Kidney epithelial cell (primary cell): ENCODE results near the gene PRRT1. TPM values are rescaled to one million over a fixed set of nuclear protein-coding genes. Genes with fewer than 3 reads are reported as not detected.

Experiments used
- DNase-seq: peaks from one replicate; pipeline ENCODE4 v3.0.0-alpha.2; 2010; ENCODE audit warnings: low read depth
- H3K27me3 ChIP-seq: 2 replicates; pipeline ENCODE4 v1.6.0; 2011; ENCODE audit warnings: low read length; ENCODE audit not compliant: control insufficient read depth, insufficient read depth
- H3K36me3 ChIP-seq: 2 replicates; pipeline ENCODE4 v1.5.1; 2011; ENCODE audit warnings: low read length; ENCODE audit not compliant: control insufficient read depth, insufficient read depth
- H3K4me3 ChIP-seq: 2 replicates; pipeline ENCODE4 v1.5.1; 2011; ENCODE audit warnings: low read depth, mild to moderate bottlenecking, control low read depth, low read length
- CTCF ChIP-seq: IDR thresholded peaks from 2 replicates; pipeline ENCODE4 v1.5.1; 2011; ENCODE audit warnings: mild to moderate bottlenecking, moderate library complexity, low read length, control low read depth, inconsistent platforms; ENCODE audit not compliant: insufficient read depth, poor library complexity, severe bottlenecking
- total RNA-seq: library from RNA; depleted of rRNA; stranded (reverse); fragments of >200 nt; gene quantifications from 2 replicates; pipeline ENCODE4 v1.2.3, GENCODE V29; 2015

The PRRT1 gene
- total RNA-seq, 1 donor from 2014 or later: not detected

- no peak for DNase-seq
- Histone ChIP-seq H3K36me3 (peaks cover 1% of the 10 kb centered on the region), H3K27me3 (no peaks in the 10 kb centered on the region), H3K4me3 (no peak overlapping the region)
- TF ChIP-seq CTCF: no peak
These were observed 12.0 kb upstream of the PRRT1 start for GRCh38 chr6:32163559-32164258.

- Histone ChIP-seq H3K36me3 (no peaks in the 10 kb centered on the region), H3K27me3 (no peaks in the 10 kb centered on the region), H3K4me3 (no peak overlapping the region)
- DNase-seq: no peak
- TF ChIP-seq CTCF: no peak
These were observed 6.3 kb upstream of the PRRT1 start for GRCh38 chr6:32158052-32158451.

- no peaks in the 10 kb centered on the region for H3K27me3 ChIP-seq
- no peak overlapping the region for H3K4me3 ChIP-seq
- no peak for DNase-seq
- H3K36me3 ChIP-seq: no peaks in the 10 kb centered on the region
- TF ChIP-seq CTCF: no peak
These were observed 5.2 kb upstream of the PRRT1 start for GRCh38 chr6:32156891-32157290.

GRCh38 chr6:32154514-32155161 lies 2.9 kb upstream of the PRRT1 start:
- no peak for DNase-seq
- Histone ChIP-seq H3K4me3 (peak overlapping the region; percentile 61), H3K36me3 (no peaks in the 10 kb centered on the region), H3K27me3 (peaks cover 17% of the 10 kb centered on the region)
- TF ChIP-seq CTCF: peak; percentile 68

GRCh38 chr6:32153564-32154513 lies 2.1 kb upstream of the PRRT1 start, which contains the start of gene PPT2:
TSS of gene PPT2 (plus strand) at chr6:32154141. CDS start at chr6:32154595, 454 bp downstream.
- Histone ChIP-seq H3K4me3 (peak within 1 kb of the TSS; percentile 61), H3K36me3 (no peaks in the 10 kb centered on the region), H3K27me3 (peaks cover 25% of the 10 kb centered on the region)
- TF ChIP-seq CTCF: peak; percentile 33
- DNase-seq: no peak
